Right hindlimb (tissue), 1 donor: Measurements from ENCODE around the gene PRRG3.
A peak's percentile ranks its signal among the peaks of the same experiment; 100 is the strongest.

ENCODE experiments used
- DNase-seq: peaks from one replicate; pipeline ENCODE4 v3.0.0-alpha.2; 2018

Gene PRRG3

DNA sequence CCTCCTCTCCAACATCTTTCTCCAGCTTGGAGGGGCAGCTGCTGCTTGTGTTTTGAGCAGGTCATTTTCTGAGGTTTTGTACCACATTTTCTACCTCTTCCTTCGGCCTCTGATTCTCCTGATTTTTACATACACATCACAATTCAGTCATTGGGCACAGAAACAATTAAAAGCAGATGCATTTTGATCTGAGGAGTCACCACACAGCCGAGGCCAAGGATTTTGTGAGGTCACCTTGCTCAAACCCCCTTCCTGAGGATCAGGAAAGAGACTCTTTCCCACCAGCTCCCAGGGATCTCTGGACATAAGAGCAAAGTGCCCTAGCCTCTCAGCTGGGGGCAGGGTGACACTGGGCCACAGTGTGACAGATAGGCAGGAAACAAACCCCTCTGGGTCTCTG is 15.2 kb downstream of the PRRG3 start:
- no peak for DNase-seq

GRCh38 chrX:151711154-151711553 is 15.9 kb downstream of the PRRG3 start:
- no peak for DNase-seq

GRCh38 chrX:151711787-151712186 is 16.5 kb downstream of the PRRG3 start:
- peak; percentile 73 for DNase-seq

- DNase-seq, result no peak
Observed at GRCh38 chrX:151712253-151712652, 17.0 kb downstream of the PRRG3 start.

DNA sequence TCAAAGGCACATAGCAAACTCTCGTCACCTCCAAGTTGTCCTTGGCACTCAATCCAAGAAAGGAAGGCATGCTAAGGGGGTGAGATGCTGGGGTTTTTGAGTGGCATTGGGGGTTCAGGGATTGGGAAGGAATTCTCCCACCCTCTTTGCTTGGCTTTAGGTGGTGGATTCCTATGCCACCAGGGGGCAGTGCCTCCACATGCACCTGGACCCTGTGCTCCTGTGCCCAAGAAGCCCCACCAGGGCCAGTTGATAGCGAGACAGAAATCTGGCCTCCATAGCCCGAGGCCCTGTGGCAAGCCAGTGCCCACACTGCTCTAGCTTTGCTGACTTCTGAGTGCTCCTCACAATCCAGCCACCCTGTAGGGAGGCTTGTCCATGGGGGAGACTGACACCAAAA is 18.6 kb downstream of the PRRG3 start:
- DNase-seq, result no peak

GRCh38 chrX:151714362-151714761 is 19.1 kb downstream of the PRRG3 start:
- no peak for DNase-seq

GRCh38 chrX:151715752-151716151 is 20.5 kb downstream of the PRRG3 start, which contains the start of gene FATE1:
TSS of gene FATE1 (plus strand) at chrX:151716035. CDS start at chrX:151716120, 85 bp downstream.
- DNase-seq, result no peak

GRCh38 chrX:151722241-151722846 is 27.1 kb downstream of the PRRG3 start:
- peak; percentile 60 for DNase-seq

GRCh38 chrX:151723156-151723760 is 28.0 kb downstream of the PRRG3 start:
- DNase-seq, result no peak

DNA sequence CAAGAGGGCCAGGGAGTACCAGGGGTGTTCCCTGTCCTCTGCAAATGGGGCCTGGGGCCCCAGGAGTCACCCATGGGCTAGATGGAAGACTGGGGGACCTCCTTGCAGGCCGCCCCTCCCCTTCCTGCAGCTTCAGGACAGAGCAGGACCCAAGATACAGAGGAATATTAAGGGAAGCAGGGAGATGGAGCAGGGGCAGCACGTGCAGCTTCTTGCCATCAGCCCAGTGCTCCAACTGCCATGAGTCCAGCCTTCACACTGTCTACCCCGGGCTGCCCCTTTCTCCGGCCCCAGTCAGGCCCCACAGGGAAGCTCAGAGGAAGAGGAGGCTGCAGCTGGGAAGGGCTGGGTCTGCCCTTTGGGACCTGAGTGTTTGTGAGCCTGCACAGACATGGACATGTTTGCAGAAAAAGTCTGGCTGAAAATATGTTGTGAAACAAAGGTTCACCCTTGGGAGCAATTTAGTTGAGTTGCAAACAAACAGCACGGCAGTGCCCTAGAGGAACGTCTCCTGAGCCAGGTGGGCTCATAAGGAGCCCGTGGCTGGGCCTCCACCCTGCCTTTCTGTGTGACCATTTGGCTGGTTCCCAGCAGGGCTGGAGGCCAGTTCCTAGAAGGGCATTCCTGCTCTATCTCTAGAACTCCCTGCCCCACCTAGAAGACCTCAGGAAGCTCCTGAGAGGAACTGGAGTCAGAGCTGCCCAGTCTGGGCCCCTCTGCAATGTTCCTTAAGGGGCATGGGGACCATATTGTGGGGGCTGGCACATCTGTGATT is 29.5 kb downstream of the PRRG3 start:
- DNase-seq, result no peak

GRCh38 chrX:151725338-151725614 is 30.0 kb downstream of the PRRG3 start:
- DNase-seq, result no peak

DNA sequence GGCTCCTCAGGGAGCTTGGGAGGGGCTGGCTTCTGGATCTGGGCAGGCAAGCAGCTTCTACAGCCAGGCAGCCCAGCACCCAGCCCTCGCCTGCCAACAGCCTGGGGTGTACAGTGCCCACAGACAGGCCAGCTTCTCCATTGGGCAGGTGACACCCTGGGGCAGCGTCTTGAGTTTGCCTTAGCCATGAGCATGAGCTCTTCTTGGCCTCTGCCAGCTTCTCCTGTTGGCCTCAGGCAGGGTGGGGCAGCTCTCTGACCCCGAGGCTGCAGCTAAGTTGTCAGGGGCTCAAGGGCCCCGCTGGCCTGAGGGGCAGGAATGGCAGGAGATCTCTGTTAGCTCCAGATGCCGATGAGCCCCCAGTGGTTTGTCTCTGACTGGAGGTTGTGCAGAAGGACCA is 31.5 kb downstream of the PRRG3 start:
- no peak for DNase-seq

DNA sequence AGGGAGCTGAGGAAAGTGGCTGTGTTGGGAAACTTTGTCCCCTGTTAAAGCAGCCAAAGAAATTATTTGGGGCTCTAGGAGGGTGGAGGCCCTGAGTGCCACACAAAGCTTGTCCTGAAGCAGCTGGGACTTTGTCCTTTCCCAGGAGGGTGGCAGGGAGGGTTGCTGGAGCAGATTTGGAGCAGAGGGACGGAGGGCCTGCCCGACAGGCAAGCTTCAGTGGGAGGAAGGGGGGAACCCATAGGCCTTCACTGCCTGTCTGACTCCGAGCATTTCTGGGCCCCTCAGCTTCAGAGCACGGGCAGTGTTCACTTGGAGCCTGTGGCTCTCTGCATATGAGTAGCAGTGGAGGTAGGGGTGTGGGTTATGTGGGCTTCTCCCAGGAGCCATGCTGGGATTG is 32.1 kb downstream of the PRRG3 start:
- DNase-seq, result no peak

GRCh38 chrX:151729056-151729725 is 33.9 kb downstream of the PRRG3 start:
- DNase-seq, result no peak

- no peak for DNase-seq
Observed at GRCh38 chrX:151734446-151734845, 39.2 kb downstream of the PRRG3 start, which contains the start of gene CNGA2. TSS of gene CNGA2 (plus strand) at chrX:151734746. CDS start at chrX:151738484, 3,738 bp downstream.

DNA sequence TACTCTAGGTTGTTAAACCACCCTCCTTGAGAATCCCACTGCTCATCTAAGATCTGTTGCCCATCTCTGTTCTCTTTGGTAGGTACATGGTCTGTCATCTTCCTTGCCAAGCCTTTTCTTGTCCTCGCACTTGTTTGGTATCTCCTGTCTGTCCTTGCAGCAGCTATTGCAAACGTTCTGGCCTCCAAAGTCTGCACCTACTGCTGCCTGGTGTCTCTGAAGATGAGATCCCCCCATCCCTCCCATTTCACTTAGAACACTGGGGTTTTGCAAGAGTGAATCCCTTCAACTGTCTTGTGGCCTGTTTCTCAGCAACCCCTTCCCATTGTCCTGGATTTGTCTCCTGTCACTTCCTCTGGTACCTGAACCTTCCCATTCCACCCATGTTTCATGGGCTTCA is 40.0 kb downstream of the PRRG3 start:
- DNase-seq, result no peak

DNA sequence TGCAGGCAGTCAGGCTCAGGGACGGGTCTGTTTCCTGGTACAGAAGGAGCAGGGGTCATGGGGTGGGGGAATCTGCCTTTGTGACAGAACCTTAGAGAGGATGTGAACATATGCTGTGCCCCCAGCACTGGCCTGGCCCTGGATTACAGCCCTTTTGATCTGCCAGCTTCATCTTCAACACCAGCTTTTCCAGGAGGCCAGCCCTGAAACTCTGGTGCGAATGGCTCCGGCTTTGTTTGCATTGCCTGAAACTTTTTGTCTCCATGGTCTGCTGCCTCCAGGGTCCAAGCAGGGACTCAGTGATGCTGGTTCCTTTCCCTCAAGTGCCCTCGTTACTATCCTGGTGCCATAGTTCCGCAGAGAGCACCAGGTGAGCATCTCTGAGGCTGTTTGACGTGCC is 41.4 kb downstream of the PRRG3 start:
- DNase-seq, result no peak

- DNase-seq, result no peak
Observed at GRCh38 chrX:151737494-151737893, 42.2 kb downstream of the PRRG3 start.

DNA sequence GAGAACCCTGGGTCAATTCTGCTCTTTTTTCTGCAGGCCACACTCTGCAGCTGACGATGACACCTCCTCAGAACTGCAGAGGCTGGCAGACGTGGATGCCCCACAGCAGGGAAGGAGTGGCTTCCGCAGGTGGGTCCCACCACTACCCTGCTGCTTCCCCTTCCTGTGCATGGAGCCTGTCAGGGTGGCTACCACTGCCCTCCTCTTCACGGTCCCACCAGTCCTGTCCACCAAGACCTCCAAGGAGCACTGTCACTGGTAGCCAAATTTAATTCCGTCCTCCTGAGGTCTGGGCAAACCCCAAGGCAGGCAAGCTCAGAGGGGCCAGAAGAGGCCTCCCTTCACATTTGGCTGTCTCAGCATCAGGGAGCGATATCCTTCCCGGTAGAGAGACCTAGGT is 43.5 kb downstream of the PRRG3 start:
- DNase-seq, result no peak

DNA sequence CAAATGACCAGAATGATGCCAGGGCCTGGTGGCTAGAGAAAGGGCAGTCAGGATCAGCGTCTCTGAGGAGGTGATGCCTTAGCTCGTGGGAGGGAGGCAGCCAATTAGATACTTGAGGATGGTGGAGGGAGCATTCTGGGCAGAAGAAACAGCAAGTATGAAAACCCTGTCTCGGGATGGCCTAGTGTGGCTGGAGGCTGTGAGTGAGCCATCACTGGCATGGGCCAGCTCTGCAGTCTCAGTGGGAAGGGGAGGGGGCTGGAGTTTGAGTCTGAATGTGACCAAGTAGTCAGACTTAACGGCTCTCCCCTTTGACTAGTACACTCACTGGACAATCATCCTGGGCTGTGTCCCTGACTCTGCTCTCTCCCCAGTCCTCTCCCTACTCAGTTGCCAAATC is 46.3 kb downstream of the PRRG3 start:
- DNase-seq, result no peak

- DNase-seq, result no peak
Observed at GRCh38 chrX:151742311-151742710, 47.1 kb downstream of the PRRG3 start.

DNA sequence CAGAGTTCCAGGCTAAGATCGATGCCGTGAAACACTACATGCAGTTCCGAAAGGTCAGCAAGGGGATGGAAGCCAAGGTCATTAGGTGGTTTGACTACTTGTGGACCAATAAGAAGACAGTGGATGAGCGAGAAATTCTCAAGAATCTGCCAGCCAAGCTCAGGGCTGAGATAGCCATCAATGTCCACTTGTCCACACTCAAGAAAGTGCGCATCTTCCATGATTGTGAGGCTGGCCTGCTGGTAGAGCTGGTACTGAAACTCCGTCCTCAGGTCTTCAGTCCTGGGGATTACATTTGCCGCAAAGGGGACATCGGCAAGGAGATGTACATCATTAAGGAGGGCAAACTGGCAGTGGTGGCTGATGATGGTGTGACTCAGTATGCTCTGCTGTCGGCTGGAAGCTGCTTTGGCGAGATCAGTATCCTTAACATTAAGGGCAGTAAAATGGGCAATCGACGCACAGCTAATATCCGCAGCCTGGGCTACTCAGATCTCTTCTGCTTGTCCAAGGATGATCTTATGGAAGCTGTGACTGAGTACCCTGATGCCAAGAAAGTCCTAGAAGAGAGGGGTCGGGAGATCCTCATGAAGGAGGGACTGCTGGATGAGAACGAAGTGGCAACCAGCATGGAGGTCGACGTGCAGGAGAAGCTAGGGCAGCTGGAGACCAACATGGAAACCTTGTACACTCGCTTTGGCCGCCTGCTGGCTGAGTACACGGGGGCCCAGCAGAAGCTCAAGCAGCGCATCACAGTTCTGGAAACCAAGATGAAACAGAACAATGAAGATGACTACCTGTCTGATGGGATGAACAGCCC is 48.6 kb downstream of the PRRG3 start:
- no peak for DNase-seq

- no peak for DNase-seq
Observed at GRCh38 chrX:151745651-151746050, 50.4 kb downstream of the PRRG3 start.
